HG03108 (cell line): ENCODE measurements around the gene MAP6D1.
A peak's percentile ranks its signal among the peaks of the same experiment; 100 is the strongest.

Experiments
- ATAC-seq: cut with Tn5 transposase; IDR thresholded peaks from one replicate; pipeline ENCODE4 v1.9.1; 2021; ENCODE audit warnings: moderate library complexity; ENCODE audit not compliant: unreplicated experiment

The MAP6D1 gene

GRCh38 chr3:183824761-183825455, 469 bp downstream of the MAP6D1 start:
- peak; percentile 36 for ATAC-seq

- no peak for ATAC-seq
Observed at GRCh38 chr3:183823963-183824362, 1.4 kb downstream of the MAP6D1 start.

- ATAC-seq: no peak
Observed at GRCh38 chr3:183822631-183823030, 2.7 kb downstream of the MAP6D1 start.

GRCh38 chr3:183819831-183820230, 5.5 kb downstream of the MAP6D1 start:
- no peak for ATAC-seq

- ATAC-seq: no peak
Observed at GRCh38 chr3:183818706-183819624, 6.4 kb downstream of the MAP6D1 start.

- no peak for ATAC-seq
Observed at GRCh38 chr3:183818041-183818620, 7.2 kb downstream of the MAP6D1 start.

- no peak for ATAC-seq
Observed at GRCh38 chr3:183817639-183818038, 7.7 kb downstream of the MAP6D1 start.

GRCh38 chr3:183816681-183817510, 8.5 kb downstream of the MAP6D1 start:
- ATAC-seq: no peak

GRCh38 chr3:183815951-183816475, 9.4 kb downstream of the MAP6D1 start:
- no peak for ATAC-seq

GRCh38 chr3:183815563-183815940, 9.8 kb downstream of the MAP6D1 start:
- ATAC-seq: no peak

- no peak for ATAC-seq
Observed at GRCh38 chr3:183814240-183814639, 11.1 kb downstream of the MAP6D1 start.

- no peak for ATAC-seq
Observed at GRCh38 chr3:183812761-183813445, 12.5 kb downstream of the MAP6D1 start.

GRCh38 chr3:183811638-183812037, 13.7 kb downstream of the MAP6D1 start:
- no peak for ATAC-seq

- ATAC-seq: no peak
Observed at GRCh38 chr3:183810643-183811594, 14.5 kb downstream of the MAP6D1 start.

- no peak for ATAC-seq
Observed at GRCh38 chr3:183809270-183809669, 16.1 kb downstream of the MAP6D1 start.

- ATAC-seq: no peak
Observed at GRCh38 chr3:183808355-183808754, 17.0 kb downstream of the MAP6D1 start.

- no peak for ATAC-seq
Observed at GRCh38 chr3:183807881-183808280, 17.5 kb downstream of the MAP6D1 start.

GRCh38 chr3:183807209-183807728, 18.1 kb downstream of the MAP6D1 start:
- no peak for ATAC-seq

GRCh38 chr3:183802989-183803388, 22.4 kb downstream of the MAP6D1 start:
- ATAC-seq: no peak
